M059J (cell line): ENCODE data around the gene ENOX1. TPM values are rescaled to one million over a fixed set of nuclear protein-coding genes. Genes with fewer than 3 reads are reported as not detected.

Source experiments
- DNase-seq: peaks from one replicate; pipeline ENCODE4 v3.0.0-alpha.2; 2012; ENCODE audit warnings: low read depth
- total RNA-seq: library from RNA; depleted of rRNA; stranded (reverse); fragments of >200 nt; shearing (Covaris generic); gene quantifications from 2 replicates; pipeline ENCODE4 v1.2.3, GENCODE V29; 2014

ENOX1 gene
- total RNA-seq, 1 experiment from 2014 or later: 0.10 TPM

DNA sequence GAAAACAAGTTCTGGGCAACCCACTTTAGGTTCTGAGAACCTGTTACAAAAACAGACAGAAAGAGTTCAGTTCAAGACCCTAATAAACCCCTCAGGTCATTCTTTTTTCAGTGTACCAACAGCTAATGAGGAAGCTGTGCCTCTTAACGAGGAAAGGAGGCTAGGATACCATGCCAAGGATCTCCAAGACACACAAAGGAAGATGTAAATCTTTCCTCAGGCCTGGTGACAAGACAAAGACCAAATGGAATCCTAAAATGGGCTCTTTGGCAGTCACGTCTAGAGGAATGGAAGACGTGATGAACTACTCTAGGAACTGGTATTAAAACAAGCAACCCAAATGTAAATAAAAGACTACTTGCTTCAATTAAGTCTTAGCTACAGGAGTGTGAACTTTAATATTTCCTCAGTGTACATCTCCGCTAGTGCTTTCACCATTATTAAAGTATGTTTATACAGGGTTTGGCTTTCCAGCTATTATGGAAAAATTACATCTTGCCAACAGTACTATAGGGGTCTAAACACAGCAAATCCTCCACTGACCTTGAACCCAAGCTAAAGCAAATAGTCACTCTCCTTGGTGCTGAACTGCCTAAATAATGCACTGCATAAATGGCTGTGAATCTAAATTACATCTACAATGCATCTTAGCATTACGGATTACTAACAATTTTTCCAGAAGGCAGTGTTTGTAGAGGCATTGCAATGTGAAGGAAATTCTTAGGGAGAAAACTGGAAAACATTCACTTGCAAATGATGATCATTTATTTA, 42.3 kb downstream of the ENOX1 start:
- no peak for DNase-seq

DNA sequence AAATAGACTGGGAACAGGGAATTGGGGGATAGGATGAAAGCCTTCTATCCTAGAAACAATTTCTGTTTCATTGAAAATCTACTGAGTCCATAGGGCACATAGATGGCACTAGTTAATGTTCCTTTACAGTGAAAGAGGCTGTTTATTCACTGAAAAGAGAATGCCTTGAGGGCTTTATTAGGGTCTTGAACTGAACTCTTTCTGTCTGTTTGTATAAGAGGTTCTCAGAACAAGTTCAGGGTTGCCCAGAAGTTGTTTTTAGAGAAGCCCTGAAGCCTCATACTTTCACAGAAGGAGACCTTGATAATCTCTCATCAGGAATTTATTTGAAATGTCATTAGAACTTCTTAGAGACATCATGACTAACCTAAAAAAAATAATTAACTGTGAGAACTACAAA, 43.9 kb downstream of the ENOX1 start:
- no peak for DNase-seq

DNA sequence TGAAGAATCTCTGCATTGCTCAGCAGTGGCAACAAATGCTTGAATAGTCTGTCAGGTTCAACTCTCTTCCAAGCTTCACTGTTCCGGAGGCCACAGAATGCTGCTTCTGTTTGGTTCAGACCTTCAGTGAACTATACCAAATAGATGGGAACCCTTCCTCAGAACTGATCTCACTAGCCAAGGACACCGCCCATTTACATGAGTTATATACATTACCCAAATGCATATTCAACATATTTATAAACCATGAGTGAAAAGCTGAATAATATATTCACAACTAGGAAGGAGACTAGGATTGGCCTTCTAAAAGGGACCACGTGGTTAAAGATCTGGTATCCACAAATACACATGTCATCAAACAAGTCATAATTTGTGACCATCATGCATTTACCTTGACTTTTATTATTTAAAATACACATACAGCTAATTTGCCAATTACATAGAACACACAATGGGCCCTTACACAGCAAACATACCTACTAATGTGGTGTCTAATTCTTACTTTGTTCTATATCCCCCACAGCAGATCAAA, 49.3 kb downstream of the ENOX1 start:
- no peak for DNase-seq

DNA sequence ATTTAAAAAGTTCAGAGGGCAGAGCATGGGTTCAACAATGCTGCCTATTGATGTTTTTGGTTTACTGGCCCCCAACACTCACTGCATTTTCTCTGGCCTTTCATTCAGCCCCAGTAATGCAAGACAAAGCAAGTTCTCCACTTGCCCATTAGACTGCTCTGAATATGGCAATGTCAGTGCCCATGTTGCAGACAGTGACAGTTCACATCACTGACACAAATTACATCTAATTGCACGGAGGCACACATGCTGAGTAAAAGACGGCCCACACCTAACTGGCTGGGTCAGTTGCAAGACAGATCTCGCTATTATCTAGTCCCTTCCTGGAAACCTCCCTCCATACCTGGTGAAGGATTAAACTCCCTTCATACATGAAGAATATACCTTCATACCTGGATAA, 54.0 kb downstream of the ENOX1 start:
- DNase-seq: no peak

DNA sequence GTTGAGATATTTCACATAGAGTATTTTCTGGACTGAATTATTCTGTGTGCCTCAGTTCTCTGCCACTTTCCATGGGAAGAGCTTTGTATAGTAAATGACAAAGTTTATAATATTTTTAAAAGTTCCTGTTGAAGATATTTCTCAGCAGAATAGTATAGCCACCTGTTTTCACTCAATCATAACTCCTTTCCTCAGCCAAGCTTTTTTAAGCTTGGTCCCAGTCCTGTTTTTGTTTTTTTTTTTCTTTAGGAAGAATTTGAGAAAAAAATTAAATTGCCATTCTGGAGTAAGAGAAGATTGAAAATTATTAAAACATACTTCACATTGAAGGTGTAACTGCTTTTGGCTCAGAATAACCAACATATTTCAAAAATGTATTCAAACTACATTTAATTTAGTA, 55.5 kb downstream of the ENOX1 start:
- no peak for DNase-seq

DNA sequence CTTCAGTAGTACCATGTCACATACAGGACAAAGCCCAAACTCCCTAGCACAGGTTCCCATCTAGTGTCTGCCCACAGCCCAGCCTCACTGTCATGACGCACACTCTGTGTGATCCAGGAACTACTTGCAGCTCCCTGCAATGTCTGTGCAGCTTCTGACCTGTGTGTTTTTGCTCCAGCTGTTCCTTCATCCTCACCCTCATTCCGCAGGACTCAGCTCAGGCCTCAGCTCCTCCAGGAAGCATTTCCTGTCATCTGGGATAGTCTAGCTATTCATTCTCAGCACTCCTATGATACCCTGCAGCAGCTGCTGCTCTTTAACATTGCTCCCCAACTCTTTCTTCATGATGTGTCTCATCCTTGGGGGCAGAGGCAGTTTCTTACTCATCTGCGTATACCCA, 56.1 kb downstream of the ENOX1 start:
- no peak for DNase-seq

- no peak for DNase-seq
Observed at GRCh38 chr13:43728421-43728820, 58.4 kb downstream of the ENOX1 start.

DNA sequence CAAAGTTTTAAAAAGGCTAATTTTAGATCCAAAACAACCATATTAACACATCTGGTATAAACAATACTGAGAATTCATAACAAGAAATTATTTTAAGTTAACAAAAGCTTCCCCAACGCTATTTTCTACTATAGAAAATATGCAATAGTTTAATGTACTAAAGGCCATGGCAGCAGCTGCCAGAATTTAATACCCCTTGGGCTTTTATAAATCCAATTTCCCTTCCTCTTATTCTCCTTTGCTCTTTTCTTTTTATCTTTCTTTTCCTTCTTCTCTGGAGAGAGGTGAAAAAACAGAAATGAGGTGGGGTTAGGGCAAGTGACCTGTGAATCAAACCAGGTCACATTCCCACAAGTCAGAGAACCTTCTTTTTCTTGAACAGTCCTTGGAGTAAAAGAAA, 58.9 kb downstream of the ENOX1 start:
- no peak for DNase-seq

DNA sequence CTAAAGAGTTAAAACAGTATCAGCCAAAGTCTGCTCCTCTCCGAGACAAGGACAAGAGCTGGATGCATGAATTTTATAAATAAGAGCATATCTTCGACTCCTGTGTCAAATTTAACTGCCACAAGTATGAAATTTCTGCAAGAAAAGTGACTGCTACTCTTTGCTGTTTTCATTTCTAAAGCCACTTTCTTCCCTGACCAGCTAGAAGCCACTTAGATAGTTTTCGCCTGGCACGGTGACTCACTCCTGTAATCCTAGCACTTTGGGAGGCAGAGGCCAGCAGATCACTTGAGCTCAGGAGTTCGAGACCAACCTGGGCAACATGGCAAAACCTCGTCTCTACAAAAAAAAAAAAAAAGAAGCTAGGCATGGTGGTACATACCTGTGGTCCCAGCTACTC, 61.3 kb downstream of the ENOX1 start:
- DNase-seq: peak; percentile 24

DNA sequence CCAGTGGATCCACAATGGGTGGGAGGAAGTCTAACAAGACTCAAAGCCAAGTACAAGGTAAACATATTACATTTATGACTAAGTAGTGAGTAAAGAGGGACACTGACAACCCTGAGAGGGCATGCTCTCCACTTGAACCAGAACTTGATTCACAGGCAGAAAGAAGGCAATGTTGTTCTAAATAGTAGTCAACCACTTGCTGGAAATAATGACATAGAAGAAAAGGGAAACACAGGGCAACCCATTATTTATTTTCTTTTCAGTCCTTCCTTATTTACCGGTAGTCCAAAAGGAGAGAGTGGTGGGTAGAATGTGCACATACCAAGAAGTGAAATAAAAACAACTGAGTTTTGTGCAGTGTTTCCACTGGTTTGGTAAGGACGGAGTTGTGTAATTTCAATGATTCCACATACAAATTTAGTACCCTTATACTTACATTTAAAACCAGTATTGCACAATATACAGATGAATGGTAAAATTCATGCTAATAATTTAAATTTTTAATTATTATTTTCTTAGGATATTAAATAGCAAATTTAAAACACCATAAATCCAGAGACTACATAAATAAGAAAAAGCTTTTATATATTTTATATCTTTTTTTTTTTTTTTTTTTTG, 65.9 kb downstream of the ENOX1 start:
- peak; percentile 7 for DNase-seq

DNA sequence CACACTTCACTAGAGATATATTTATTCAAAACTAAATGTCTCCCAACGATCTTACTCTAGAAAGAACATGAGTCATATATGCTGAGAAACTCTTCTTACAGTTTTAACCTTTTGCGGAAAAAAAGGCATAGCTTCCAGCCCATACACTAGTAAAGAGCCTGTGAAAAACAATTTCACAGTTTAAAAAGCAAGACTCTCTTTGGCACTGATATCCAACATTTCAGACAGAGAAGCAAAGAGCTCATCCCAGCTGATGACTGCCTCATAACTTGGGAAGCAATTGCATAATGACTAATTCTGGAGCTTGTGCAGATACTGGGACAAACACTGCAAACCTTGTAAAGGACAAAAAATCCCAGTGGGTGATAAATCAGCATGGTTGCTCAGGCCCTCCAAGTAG, 88.0 kb downstream of the ENOX1 start:
- DNase-seq: peak; percentile 1

DNA sequence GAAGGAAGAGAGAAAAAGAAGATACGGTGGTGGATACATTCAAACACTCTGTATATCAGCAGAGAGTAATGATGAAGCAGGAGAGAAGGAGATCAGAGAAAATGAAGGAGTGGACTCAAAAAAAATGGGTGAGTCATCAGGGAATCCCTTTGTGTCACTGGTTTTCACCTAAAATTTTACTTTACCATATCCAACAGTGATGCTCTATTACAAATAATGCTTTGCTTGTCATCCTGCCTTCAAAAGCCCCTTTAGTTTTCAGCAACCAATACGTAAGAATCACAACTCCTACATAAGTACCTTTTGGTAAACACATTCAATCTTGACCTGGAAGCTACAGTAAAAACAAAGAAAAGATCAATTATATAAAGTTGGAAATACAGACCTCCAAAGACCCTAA, 88.8 kb downstream of the ENOX1 start:
- no peak for DNase-seq

DNA sequence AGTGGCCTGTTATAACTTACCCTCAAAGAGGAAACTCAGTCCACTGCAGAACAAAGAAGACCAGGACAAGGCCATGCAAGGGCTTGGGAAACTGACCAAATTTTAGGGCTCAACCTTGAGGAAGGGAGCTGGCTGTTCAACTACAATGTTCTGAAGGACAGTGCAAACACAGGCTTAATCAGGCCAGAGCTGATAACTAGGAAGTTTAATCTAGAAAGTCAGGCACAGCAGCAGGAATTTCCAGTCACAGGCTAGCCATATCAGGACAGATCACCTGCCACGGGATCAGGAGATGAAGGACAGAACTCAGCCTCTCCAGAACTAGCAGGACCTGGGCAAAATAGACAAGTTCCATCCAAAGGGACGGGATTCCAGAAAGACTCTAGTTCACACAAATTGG, 89.4 kb downstream of the ENOX1 start:
- DNase-seq: no peak

GRCh38 chr13:43694146-43694664, 92.6 kb downstream of the ENOX1 start:
- DNase-seq: no peak

- DNase-seq: no peak
Observed at GRCh38 chr13:43693639-43694038, 93.1 kb downstream of the ENOX1 start.

GRCh38 chr13:43688227-43688907, 98.4 kb downstream of the ENOX1 start:
- no peak for DNase-seq

DNA sequence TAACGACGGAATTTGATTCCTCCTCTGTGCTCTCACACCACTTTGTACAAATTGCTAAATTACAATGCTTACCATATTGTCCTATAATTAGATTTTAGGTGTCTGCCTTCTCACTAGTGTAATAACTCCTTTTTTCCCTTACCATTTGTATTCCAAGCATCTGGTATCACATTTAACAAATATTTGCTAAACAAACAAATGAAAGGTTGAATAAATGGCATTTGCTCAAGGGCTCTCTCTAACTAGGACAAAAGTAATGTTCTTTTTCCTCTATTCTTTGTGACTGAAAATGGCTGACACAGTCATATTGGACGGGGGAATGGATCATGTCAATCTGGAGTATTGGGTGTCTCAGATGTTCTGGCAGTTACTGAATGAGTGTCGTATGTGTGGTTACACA, 99.7 kb downstream of the ENOX1 start:
- no peak for DNase-seq

DNA sequence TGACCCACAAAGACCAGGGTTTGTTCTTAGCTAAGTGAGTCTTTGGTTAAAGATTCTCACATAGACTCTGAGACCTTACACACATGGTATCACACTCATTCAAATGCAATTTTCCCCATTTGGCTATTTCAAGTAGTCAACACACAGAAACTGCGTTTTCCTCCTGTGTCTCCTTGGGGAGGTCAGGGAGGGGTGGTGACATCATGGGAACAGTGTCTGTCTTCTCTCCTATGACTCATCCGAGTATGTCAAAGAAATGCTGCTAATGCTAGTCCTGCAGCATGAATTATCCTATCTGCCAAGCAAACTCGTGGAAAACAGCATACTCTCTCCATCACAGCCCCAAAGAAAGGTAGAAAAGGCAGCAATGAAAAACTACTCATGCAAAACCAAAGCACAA, 100.2 kb downstream of the ENOX1 start:
- DNase-seq: peak; percentile 68

GRCh38 chr13:43684963-43685725, 101.6 kb downstream of the ENOX1 start:
- DNase-seq: no peak

GRCh38 chr13:43682701-43683100, 104.1 kb downstream of the ENOX1 start:
- no peak for DNase-seq

GRCh38 chr13:43676320-43676719, 110.5 kb downstream of the ENOX1 start:
- no peak for DNase-seq

- DNase-seq: no peak
Observed at GRCh38 chr13:43675577-43675976, 111.2 kb downstream of the ENOX1 start.
